SU-DHL-6 (cell line): ENCODE data around the gene TICRR.

Source experiments
- CTCF ChIP-seq: fragments of 200-600 bp; sonication (generic); IDR thresholded peaks from one replicate; pipeline ENCODE4 v1.5.1; 2017; ENCODE audit warnings: antibody characterized with exemption, mild to moderate bottlenecking, low read length, moderate library complexity; ENCODE audit not compliant: insufficient read depth, poor library complexity, severe bottlenecking
- EZH2phosphoT487 ChIP-seq: fragments of 200-600 bp; sonication (generic), shearing (Covaris generic); conservative IDR thresholded peaks from 2 replicates; pipeline ENCODE4 v1.6.1; 2018; ENCODE audit warnings: mild to moderate bottlenecking, antibody characterized with exemption, low read length, moderate library complexity, mixed read lengths

DNA sequence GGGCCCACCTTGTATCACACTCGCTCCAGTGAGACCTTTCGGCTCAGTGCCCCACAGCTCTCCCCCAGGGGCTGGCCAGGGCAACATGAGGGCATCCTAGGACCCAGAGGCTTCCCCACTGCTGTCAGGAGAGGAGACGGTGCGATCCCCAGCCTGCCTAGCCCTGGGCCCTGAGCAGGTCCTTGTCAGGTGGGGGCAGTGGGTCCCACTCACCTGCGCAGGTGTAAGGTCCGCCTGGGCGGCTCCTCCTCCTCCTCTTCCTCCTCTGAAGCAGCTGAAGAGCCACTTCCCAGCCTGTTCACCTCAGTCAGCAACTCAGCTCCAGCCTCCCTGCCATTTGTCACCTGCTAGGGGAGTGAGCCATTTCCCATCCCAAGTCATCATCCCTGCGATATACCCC, 70.4 kb downstream of the TICRR start:
- TF ChIP-seq CTCF = no peak
- no peak for TF ChIP-seq EZH2phosphoT487
